GM18907 (cell line): ENCODE data around the gene MKRN2.
"Not testable (repeated sequence)": the region's sequence is repeated elsewhere in the genome, so short reads cannot be mapped to it uniquely, and the experiment has no call there.

Source experiments
- ATAC-seq: cut with Tn5 transposase; IDR thresholded peaks from one replicate; pipeline ENCODE4 v1.9.1; 2021; ENCODE audit warnings: mild to moderate bottlenecking, moderate library complexity; ENCODE audit not compliant: unreplicated experiment

MKRN2 gene

GRCh38 chr3:12586403-12586802, 29.5 kb downstream of the MKRN2 start:
- no peak for ATAC-seq

- no peak for ATAC-seq
Measured at GRCh38 chr3:12588039-12589009, 31.4 kb downstream of the MKRN2 start.

- no peak for ATAC-seq
Measured at GRCh38 chr3:12590096-12590495, 33.2 kb downstream of the MKRN2 start.

GRCh38 chr3:12591456-12591855, 34.6 kb downstream of the MKRN2 start:
- ATAC-seq: no peak

- no peak for ATAC-seq
Measured at GRCh38 chr3:12591997-12592715, 35.3 kb downstream of the MKRN2 start.

GRCh38 chr3:12593473-12593872, 36.6 kb downstream of the MKRN2 start:
- ATAC-seq: no peak

- ATAC-seq: no peak
Measured at GRCh38 chr3:12598890-12599289, 42.0 kb downstream of the MKRN2 start.

- no peak for ATAC-seq
Measured at GRCh38 chr3:12601072-12601471, 44.2 kb downstream of the MKRN2 start.

- no peak for ATAC-seq
Measured at GRCh38 chr3:12603969-12604368, 47.1 kb downstream of the MKRN2 start.

GRCh38 chr3:12608376-12608775, 51.5 kb downstream of the MKRN2 start:
- no peak for ATAC-seq

- no peak for ATAC-seq
Measured at GRCh38 chr3:12611117-12611516, 54.2 kb downstream of the MKRN2 start.

GRCh38 chr3:12612514-12613226, 55.8 kb downstream of the MKRN2 start:
- ATAC-seq: no peak

- no peak for ATAC-seq
Measured at GRCh38 chr3:12613250-12613649, 56.4 kb downstream of the MKRN2 start.

GRCh38 chr3:12615266-12615665, 58.4 kb downstream of the MKRN2 start:
- ATAC-seq: no peak

GRCh38 chr3:12618426-12618825, 61.5 kb downstream of the MKRN2 start:
- ATAC-seq: no peak

- ATAC-seq: no peak
Measured at GRCh38 chr3:12620305-12620704, 63.4 kb downstream of the MKRN2 start.

- no peak for ATAC-seq
Measured at GRCh38 chr3:12620729-12621128, 63.8 kb downstream of the MKRN2 start.

- no peak for ATAC-seq
Measured at GRCh38 chr3:12622335-12622734, 65.4 kb downstream of the MKRN2 start.

- no peak for ATAC-seq
Measured at GRCh38 chr3:12624056-12624455, 67.2 kb downstream of the MKRN2 start.

- not testable (repeated sequence) for ATAC-seq
Measured at GRCh38 chr3:12624964-12625363, 68.1 kb downstream of the MKRN2 start.

GRCh38 chr3:12627370-12627769, 70.5 kb downstream of the MKRN2 start:
- no peak for ATAC-seq
